Ramos (cell line): ENCODE measurements around the gene CXCR6.
"Not testable (repeated sequence)": the region's sequence is repeated elsewhere in the genome, so short reads cannot be mapped to it uniquely, and the experiment has no call there.

Source experiments
- in situ Hi-C: fragments of 300-500 bp; cut with MboI; formaldehyde crosslinking; loops from one replicate; pipeline ENCODE4 v1.14.3; 2022; ENCODE audit warnings: low sequenced_read_pairs; ENCODE audit not compliant: unreplicated experiment

The CXCR6 gene

DNA sequence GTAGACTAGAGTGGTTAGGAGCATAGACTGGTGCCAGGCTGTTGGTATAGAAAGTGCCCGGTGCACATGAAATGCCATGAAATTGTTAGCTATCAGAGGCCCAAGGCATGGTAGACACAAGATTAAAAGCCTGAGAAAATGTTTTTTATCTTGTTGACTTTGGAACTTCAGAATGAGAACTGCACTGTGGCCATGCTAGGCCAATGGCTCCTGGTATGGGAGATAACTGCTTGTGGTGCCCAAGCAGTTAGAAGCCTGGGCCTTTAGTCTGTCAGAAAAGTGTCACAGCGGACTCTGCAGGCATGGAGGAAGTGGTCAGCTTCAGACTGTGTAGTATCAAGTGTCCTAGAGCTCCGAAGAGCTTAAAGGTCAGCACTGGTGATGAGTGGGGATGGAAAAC is 40.5 kb downstream of the CXCR6 start:
- in situ Hi-C loops = no loop called here

GRCh38 chr3:45984331-45985312 is 41.4 kb downstream of the CXCR6 start:
- in situ Hi-C loops = no loop called here

DNA sequence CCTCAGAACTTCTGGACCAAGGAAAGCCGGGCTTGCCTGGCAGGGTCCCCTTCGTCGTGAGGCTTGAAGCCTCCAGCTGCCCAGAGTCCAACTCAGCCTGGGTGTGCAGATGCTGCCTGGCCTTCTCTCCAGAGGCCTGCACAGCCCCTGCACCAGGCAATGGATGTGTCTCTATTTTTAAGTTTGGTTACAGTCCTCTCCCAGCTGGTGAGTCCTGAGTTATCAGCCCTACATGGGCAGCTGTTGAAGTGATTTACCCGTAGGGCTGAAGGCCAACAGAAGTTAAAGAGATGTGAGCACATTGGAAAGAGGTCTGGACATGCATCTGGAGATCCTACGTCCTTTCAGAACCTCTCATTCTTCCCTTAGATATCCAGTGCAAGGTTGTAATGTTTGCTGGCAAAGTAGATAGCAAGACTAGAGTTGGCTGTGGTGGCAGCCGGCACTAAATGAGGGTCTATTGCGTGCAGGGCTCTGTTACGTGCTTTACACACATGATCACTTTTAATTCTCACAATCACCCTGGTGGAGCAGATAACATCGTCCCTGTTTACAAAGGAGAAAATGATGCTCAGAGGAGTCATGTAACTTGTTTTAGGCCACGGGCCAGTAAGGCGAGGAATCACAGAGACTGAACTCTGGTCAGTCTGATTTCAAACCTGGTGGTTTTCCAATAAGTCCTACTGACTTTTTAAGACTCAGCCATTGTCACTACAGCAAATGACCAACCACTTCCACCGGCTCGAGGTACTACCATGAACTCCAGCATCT is 42.5 kb downstream of the CXCR6 start:
- in situ Hi-C loops = no loop called here

- in situ Hi-C loops = no loop called here
These were observed 43.2 kb downstream of the CXCR6 start for GRCh38 chr3:45986303-45986982.

DNA sequence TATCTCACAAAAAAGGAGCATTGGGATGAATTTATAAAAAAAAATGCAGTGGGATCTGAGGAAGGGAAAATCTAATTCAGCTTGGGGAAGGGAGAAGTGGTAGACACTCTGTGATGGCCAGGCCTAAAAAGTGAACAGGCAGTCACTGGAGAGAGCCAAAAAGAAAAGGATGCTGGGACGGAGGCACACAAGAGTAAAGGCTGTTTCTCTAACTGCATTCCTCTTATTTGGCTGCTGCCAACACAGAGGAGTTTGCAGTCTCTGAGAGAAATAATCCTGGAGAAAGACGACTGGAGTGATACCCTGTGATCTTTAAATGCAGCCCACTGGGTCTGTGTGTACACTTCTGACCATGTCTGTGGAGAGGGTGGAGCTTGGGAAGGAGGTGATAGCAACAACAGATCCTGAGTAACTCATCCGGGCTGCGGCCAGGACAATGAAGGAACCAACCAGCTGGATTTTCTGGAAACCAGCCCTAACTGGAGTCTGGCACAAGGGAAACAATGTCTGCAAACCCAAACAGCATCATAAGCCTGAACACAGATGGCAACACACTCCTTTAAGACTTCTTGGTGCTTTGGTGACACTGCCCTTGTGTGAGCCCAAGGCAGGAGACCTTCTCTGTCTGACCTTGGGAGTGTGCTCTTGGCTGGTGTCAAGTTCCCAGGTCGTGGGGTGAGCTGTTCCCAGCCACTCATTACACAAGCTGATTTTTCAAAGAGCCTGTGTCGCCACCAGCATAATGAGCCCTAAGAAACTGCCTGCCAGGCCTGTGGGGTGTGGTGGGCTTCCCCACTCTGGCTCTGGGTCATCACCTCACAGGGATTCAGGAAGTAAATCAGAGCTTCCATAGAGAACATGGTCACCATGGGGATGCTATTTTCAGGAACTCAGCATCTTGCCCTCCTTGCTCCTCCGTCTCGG is 44.4 kb downstream of the CXCR6 start:
- in situ Hi-C loops = no loop called here

GRCh38 chr3:45988362-45988761 is 45.1 kb downstream of the CXCR6 start:
- in situ Hi-C loops = no loop called here

DNA sequence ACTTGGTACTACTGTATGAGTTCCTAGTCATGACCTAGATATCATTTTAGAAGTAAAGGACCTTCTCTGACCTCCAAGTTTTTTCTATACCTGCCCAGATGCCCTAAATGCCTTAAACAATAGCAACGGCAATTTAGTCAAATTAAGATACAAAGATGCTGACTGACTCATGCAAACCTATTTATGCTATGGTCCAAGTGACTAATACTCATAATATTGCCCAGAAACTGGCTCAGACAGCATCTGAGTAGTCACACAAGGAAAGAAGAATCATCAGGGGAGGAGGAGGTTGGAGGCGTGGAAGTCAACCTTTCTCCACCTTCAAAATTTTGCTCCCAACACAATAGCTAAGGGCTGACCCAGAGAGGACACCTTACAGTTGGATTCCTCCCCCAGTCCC is 45.5 kb downstream of the CXCR6 start:
- in situ Hi-C loops = no loop called here

GRCh38 chr3:45990181-45990580 is 46.9 kb downstream of the CXCR6 start:
- in situ Hi-C loops = no loop called here

DNA sequence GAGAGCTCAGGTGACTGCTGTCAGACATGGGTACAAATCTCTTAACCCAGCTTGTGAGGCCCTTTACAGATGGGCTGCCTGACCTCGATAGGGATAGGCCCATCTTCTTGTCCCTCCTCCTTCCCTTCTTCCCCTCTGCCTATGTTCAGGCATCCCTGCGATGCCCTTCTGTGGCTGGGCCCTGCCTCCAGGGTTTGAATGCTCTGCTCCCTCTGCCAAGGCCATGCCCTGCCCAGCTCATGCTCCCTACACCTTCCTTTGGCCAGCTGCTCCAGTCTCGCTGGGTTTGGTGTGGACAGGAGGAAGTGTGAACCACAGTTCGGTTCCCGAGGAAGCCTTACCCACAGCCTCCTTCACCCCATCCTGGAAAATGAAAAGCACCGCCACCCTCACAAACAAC is 48.1 kb downstream of the CXCR6 start:
- in situ Hi-C loops = no loop called here

GRCh38 chr3:45992133-45992729 is 49.0 kb downstream of the CXCR6 start:
- in situ Hi-C loops = no loop called here

GRCh38 chr3:45992821-45993221 is 49.6 kb downstream of the CXCR6 start:
- in situ Hi-C loops = no loop called here

DNA sequence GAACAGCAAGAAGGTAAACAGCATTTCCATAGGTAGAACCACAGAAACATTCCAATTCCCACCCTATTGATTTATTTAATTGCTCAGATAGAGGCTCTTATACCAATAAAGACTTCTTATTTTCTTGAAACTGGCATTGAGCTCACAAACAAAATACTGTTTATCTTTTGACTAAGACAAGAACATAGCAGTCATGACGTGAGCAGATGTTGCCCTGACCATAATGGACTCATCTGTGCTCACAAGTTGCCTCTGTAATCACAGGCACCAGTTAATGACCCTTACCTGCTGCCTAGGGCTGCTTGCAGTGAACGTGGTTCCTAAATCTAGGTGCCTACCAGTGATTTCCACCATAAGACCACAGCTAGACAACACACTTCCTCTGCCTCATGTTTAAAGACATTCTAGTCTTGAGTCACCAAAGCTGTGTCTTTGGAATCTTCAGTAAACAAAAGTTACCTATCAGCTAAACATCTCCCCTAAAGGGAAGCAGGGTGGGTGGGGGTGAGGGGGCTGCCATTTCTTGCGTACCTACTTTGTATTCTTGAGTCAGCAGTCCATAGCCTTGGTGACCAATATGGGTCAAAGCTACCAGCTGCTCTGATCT is 50.3 kb downstream of the CXCR6 start:
- in situ Hi-C loops = no loop called here

DNA sequence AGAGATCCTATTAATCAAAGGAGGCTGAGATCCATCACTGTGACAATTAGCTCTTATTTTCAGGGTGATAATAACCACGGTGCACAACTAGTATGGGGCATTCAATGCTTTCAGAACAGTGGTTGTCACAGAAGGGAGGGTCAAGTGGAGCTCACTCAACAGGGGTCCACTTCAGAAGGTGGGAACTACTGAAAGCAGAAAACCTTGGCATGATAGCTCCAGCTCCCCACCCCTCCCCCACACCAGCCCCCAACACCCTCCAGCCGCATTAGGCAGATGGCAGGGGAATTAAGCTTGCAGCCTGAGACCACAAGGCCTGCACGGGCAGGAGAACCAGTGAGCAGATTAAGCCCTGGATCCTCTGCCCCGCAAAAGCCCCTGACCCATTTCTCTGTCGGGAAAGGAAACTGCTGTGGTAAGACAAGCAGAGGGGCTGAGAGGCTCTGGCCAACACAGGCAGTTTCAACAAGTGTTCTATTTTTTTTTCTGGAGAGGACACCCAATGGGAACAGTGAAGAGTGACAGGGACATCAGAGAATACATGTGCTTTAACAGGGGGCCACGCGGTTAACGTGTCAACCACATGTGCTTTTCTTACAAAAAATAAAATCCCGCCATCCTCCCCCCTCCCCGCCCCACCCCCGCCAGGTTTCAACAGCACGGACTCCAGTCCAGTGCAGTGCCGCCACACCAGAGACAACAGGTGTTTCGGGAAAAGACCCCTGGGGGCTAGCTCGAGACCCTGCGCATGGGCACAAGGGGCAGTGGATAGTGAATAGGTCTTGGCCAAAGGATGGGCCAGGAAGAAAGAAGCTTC is 51.4 kb downstream of the CXCR6 start:
- in situ Hi-C loops = no loop called here

GRCh38 chr3:45995236-45996192 is 52.2 kb downstream of the CXCR6 start, which contains the start of gene FYCO1:
TSS of gene FYCO1 (minus strand) at chr3:45995824. CDS start at chr3:45984910, 10,914 bp downstream.
- in situ Hi-C loops = no loop called here

- in situ Hi-C loops = not testable (repeated sequence)
These were observed 54.2 kb downstream of the CXCR6 start for GRCh38 chr3:45997499-45997898.

GRCh38 chr3:45997942-45998341 is 54.7 kb downstream of the CXCR6 start:
- in situ Hi-C loops = no loop called here
